IMR-90 (cell line): ENCODE results near the gene DLG5. TPM values are rescaled to one million over a fixed set of nuclear protein-coding genes. Genes with fewer than 3 reads are reported as not detected.
A peak's percentile ranks its signal among the peaks of the same experiment; 100 is the strongest.

Source experiments
- ATAC-seq: fragments of 200-7000 bp; cut with Tn5 transposase; 2 replicates; pipeline ENCODE4 v1.9.1; 2020; ENCODE audit warnings: low read depth, mild to moderate bottlenecking, moderate library complexity
- BruUV-seq: library from RNA; stranded (reverse); fragments of 400-500 nt; replicated peaks from 2 replicates; lab custom pipeline; 2021; lab: Mats Ljungman, UMichigan
- CTCF ChIA-PET: fragments of 300-600 bp; formaldehyde crosslinking; extraction: SDS; loops from one replicate; lab custom pipeline; 2021; ENCODE audit warnings: antibody characterized with exemption; lab: Yijun Ruan, JAX
- POLR2A ChIA-PET: fragments of 300-600 bp; sonication (Branson Sonifier 250); formaldehyde crosslinking; loops from one replicate; lab custom pipeline; 2022; ENCODE audit warnings: antibody characterized with exemption; ENCODE audit not compliant: unreplicated experiment; lab: Charles Lee
- DNase-seq: peaks from one replicate; pipeline ENCODE4 v3.0.0; 2013
- H2AFZ ChIP-seq: replicated peaks from 2 replicates; pipeline ENCODE3; 2013; ENCODE audit warnings: low read length, mild to moderate bottlenecking; ENCODE audit not compliant: poor library complexity
- H2AK5ac ChIP-seq: 2 replicates; pipeline ENCODE4 v1.6.1; 2013; ENCODE audit warnings: low read depth, low read length, inconsistent platforms
- H2AK9ac ChIP-seq: replicated peaks from 2 replicates; pipeline ENCODE3; 2013; ENCODE audit warnings: mild to moderate bottlenecking, low read depth, low read length, moderate library complexity; ENCODE audit not compliant: poor library complexity
- H2BK120ac ChIP-seq: 2 replicates; pipeline ENCODE4 v1.6.1; 2013; ENCODE audit warnings: low read depth, low read length, inconsistent platforms
- H2BK15ac ChIP-seq: 3 replicates; pipeline ENCODE4 v1.6.1; 2013; ENCODE audit warnings: low read depth, low read length, inconsistent platforms
- H2BK20ac ChIP-seq: 2 replicates; pipeline ENCODE4 v1.6.1; 2013; ENCODE audit warnings: low read depth, mild to moderate bottlenecking, inconsistent platforms, low read length, moderate library complexity
- H2BK5ac ChIP-seq: 2 replicates; pipeline ENCODE4 v1.6.1; 2013; ENCODE audit warnings: mild to moderate bottlenecking, low read depth, low read length, inconsistent platforms; ENCODE audit not compliant: poor library complexity, severe bottlenecking
- H3K14ac ChIP-seq: replicated peaks from 2 replicates; pipeline ENCODE4 v1.6.1; 2013; ENCODE audit warnings: low read depth, low read length, inconsistent platforms
- H3K18ac ChIP-seq: 2 replicates; pipeline ENCODE4 v1.6.1; 2013; ENCODE audit warnings: low read depth, low read length, control low read depth
- H3K23ac ChIP-seq: 2 replicates; pipeline ENCODE4 v1.6.1; 2013; ENCODE audit warnings: low read depth, low read length, inconsistent platforms
- H3K27ac ChIP-seq: 2 replicates; pipeline ENCODE4 v1.5.1; 2013; ENCODE audit warnings: mild to moderate bottlenecking, control low read depth, low read length; ENCODE audit not compliant: insufficient read depth
- H3K27me3 ChIP-seq: 2 replicates; pipeline ENCODE4 v1.6.1; 2013; ENCODE audit warnings: low read length; ENCODE audit not compliant: control insufficient read depth, insufficient read depth
- H3K36me3 ChIP-seq: 2 replicates; pipeline ENCODE4 v1.6.1; 2013; ENCODE audit warnings: low read length, mixed read lengths; ENCODE audit not compliant: control insufficient read depth, insufficient read depth
- H3K4ac ChIP-seq: 2 replicates; pipeline ENCODE4 v1.6.1; 2013; ENCODE audit warnings: low read depth, low read length, inconsistent platforms
- H3K4me1 ChIP-seq: 2 replicates; pipeline ENCODE4 v1.6.1; 2013; ENCODE audit warnings: low read length, mixed read lengths; ENCODE audit not compliant: control insufficient read depth, insufficient read depth
- H3K4me2 ChIP-seq: 2 replicates; pipeline ENCODE4 v1.6.1; 2013; ENCODE audit warnings: low read depth, mild to moderate bottlenecking, control low read depth, low read length, moderate library complexity
- H3K4me3 ChIP-seq: 2 replicates; pipeline ENCODE4 v1.5.1; 2013; ENCODE audit warnings: low read depth, mild to moderate bottlenecking, control low read depth, low read length, moderate library complexity; ENCODE audit not compliant: insufficient read depth
- H3K56ac ChIP-seq: 2 replicates; pipeline ENCODE4 v1.6.1; 2013; ENCODE audit warnings: low read length, inconsistent platforms; ENCODE audit not compliant: insufficient read depth; ENCODE audit errors: extremely low read depth
- H3K79me1 ChIP-seq, 2 experiments: 2 replicates each; pipeline ENCODE4 v1.6.1; 2013; ENCODE audit warnings: low read length in 2 of 2, inconsistent platforms in 1 of 2, low read depth in 1 of 2
- H3K9ac ChIP-seq: 2 replicates; pipeline ENCODE4 v1.6.1; 2013; ENCODE audit warnings: low read depth, low read length, control low read depth
- H3K9me1 ChIP-seq: 2 replicates; pipeline ENCODE4 v1.6.1; 2013; ENCODE audit warnings: low read length, inconsistent platforms; ENCODE audit not compliant: insufficient read depth
- H3K9me3 ChIP-seq: 2 replicates; pipeline ENCODE4 v1.6.1; 2013; ENCODE audit warnings: low read length; ENCODE audit not compliant: control insufficient read depth, insufficient read depth
- H4K20me1 ChIP-seq: 2 replicates; pipeline ENCODE4 v1.6.1; 2013; ENCODE audit warnings: low read length, inconsistent platforms; ENCODE audit not compliant: insufficient read depth
- H4K5ac ChIP-seq: 2 replicates; pipeline ENCODE4 v1.6.1; 2013; ENCODE audit warnings: mild to moderate bottlenecking, low read depth, low read length, control low read depth
- H4K8ac ChIP-seq, 2 experiments: 2 replicates each; pipeline ENCODE4 v1.6.1; 2013; ENCODE audit warnings: low read depth in 2 of 2, low read length in 2 of 2, control low read depth in 1 of 2, inconsistent platforms in 1 of 2
- H4K91ac ChIP-seq: 2 replicates; pipeline ENCODE4 v1.6.1; 2013; ENCODE audit warnings: low read depth, low read length, inconsistent platforms; ENCODE audit not compliant: insufficient read depth
- BHLHE40 ChIP-seq: fragments of 150-350 bp; IDR thresholded peaks from 2 replicates; pipeline ENCODE4 v1.6.1; 2016; ENCODE audit warnings: mild to moderate bottlenecking, low read depth, low read length
- CEBPB ChIP-seq: IDR thresholded peaks from 2 replicates; pipeline ENCODE4 v1.6.1; 2012; ENCODE audit warnings: low read depth, low read length, improper control_type of control experiment
- CHD1 ChIP-seq: IDR thresholded peaks from 2 replicates; pipeline ENCODE4 v1.6.1; 2012; ENCODE audit warnings: low read depth, low read length, improper control_type of control experiment
- FOS ChIP-seq: fragments of 150-350 bp; IDR thresholded peaks from 2 replicates; pipeline ENCODE4 v1.6.1; 2016; ENCODE audit warnings: low read depth, low read length
- MAZ ChIP-seq: IDR thresholded peaks from 2 replicates; pipeline ENCODE4 v1.6.1; 2012; ENCODE audit warnings: low read depth, mild to moderate bottlenecking, low read length, improper control_type of control experiment, moderate library complexity, borderline replicate concordance
- MXI1 ChIP-seq: IDR thresholded peaks from 2 replicates; pipeline ENCODE4 v1.6.1; 2012; ENCODE audit warnings: low read depth, mild to moderate bottlenecking, low read length, moderate library complexity, borderline replicate concordance
- NFE2L2 ChIP-seq: fragments of 150-350 bp; IDR thresholded peaks from 2 replicates; pipeline ENCODE4 v1.6.1; 2016; ENCODE audit warnings: low read depth, mild to moderate bottlenecking, low read length
- RFX5 ChIP-seq: IDR thresholded peaks from 2 replicates; pipeline ENCODE4 v1.8.0; 2012; ENCODE audit warnings: low read depth, mild to moderate bottlenecking, low read length, moderate library complexity
- SMC3 ChIP-seq: fragments of 150-350 bp; IDR thresholded peaks from 2 replicates; pipeline ENCODE4 v1.6.1; 2016; ENCODE audit warnings: low read depth, mild to moderate bottlenecking, antibody characterized with exemption, low read length, moderate library complexity
- USF2 ChIP-seq: fragments of 150-350 bp; IDR thresholded peaks from 2 replicates; pipeline ENCODE4 v1.6.1; 2017; ENCODE audit warnings: mild to moderate bottlenecking, antibody characterized with exemption, low read length, low read depth
- WGBS, 2 experiments: methylation state at CpG; one replicate each; pipeline versions ENCODE4 v1.1.5 to v1.1.7; 2013; ENCODE audit warnings: missing lambda C conversion rate in 2 of 2; ENCODE audit not compliant: insufficient read length in 1 of 2; ENCODE audit errors: extremely low coverage in 2 of 2; 5-methylcytosine and 5-hydroxymethylcytosine counted together
- dilution Hi-C: fragments of 300-500 bp; cut with HindIII; formaldehyde crosslinking; loops from one replicate; pipeline ENCODE4 v1.14.3; 2018; ENCODE audit warnings: low sequenced_read_pairs; ENCODE audit not compliant: unreplicated experiment
- in situ Hi-C: fragments of 300-500 bp; cut with MboI; formaldehyde crosslinking; loops from 3 replicates; pipeline ENCODE4 v1.14.3; 2019; ENCODE audit warnings: low sequenced_read_pairs, inconsistent platforms, mixed read lengths
- intact Hi-C: fragments of 100-400 bp; cut with micrococcal nuclease; formaldehyde crosslinking; loops from 2 replicates; pipeline ENCODE4 v1.10.0; 2022
- polyA plus RNA-seq, 3 experiments: library from polyadenylated mRNA; depleted of rRNA; stranded (reverse); fragments of >200 nt; gene quantifications; 2 replicates each; pipeline ENCODE4 v1.2.3, GENCODE V29; 2012; ENCODE audit warnings: low replicate concordance in 1 of 3
- total RNA-seq: library from RNA; depleted of rRNA; stranded (reverse); fragments of >200 nt; gene quantifications from 2 replicates; pipeline ENCODE4 v1.2.3, GENCODE V29; 2012

Gene DLG5
- total and polyA plus RNA-seq, 2 of the 4 experiments (the other 2 are of a cell fraction), result 12.7 to 28.7 TPM

GRCh38 chr10:77801474-77802161 lies 124.9 kb downstream of the DLG5 start:
- peaks cover 12% of the 10 kb centered on the region; the same call in 1 of the 2 replicates for H4K20me1 ChIP-seq
- no peak overlapping the region for H3K18ac ChIP-seq
- H3K9me3 ChIP-seq, result no peaks in the 10 kb centered on the region
- POLR2A ChIA-PET, result no interaction called here
- peaks cover 36% of the 10 kb centered on the region for H3K9me1 ChIP-seq
- H3K4me2 ChIP-seq, result no peak overlapping the region
- peaks cover 12 to 53% of the 10 kb centered on the region in 2 experiments; a peak in 3 of 4 replicates for H3K79me1 ChIP-seq
- H3K36me3 ChIP-seq, result peaks cover 53% of the 10 kb centered on the region
- no peak overlapping the region for H4K5ac ChIP-seq
- H2AFZ ChIP-seq, result no peak overlapping the region
- H2AK9ac ChIP-seq, result peak overlapping the region; percentile 20
- no peak overlapping the region; the same call in 1 of the 2 replicates for H2AK5ac ChIP-seq
- no peak overlapping the region for H3K27ac ChIP-seq
- no TSS peak for BruUV-seq
- TF ChIP-seq CEBPB, result peak; percentile 53; the same call in 1 of the 2 replicates
- TF ChIP-seq BHLHE40, result no peak
- no peak for TF ChIP-seq NFE2L2
- TF ChIP-seq USF2, result no peak
- TF ChIP-seq MXI1, result no peak
- TF ChIP-seq RFX5, result no peak
- no peak for TF ChIP-seq CHD1
- 0 out of 2 replicates have a peak, but pooled peaks have one; percentile 7 for TF ChIP-seq FOS
- no peak for TF ChIP-seq MAZ
- no peak for TF ChIP-seq SMC3
- peaks cover 5% of the 10 kb centered on the region for H3K4me1 ChIP-seq
- H2BK15ac ChIP-seq, result no peak overlapping the region
- dilution Hi-C loops, result no loop called here
- H2BK5ac ChIP-seq, result no peak overlapping the region
- H3K56ac ChIP-seq, result no peak overlapping the region
- H3K4ac ChIP-seq, result peak overlapping the region; percentile 5; the same call in 1 of the 2 replicates
- H3K4me3 ChIP-seq, result no peak overlapping the region
- no peak overlapping the region for H4K8ac ChIP-seq
- in situ Hi-C loops, result no loop called here
- DNase-seq, result peak; percentile 52
- no peak overlapping the region for H3K9ac ChIP-seq
- intact Hi-C loops, result no loop called here
- H2BK20ac ChIP-seq, result no peak overlapping the region
- H3K14ac ChIP-seq, result peak overlapping the region; percentile 46
- H3K23ac ChIP-seq, result 0 out of 2 replicates have a peak overlapping the region, but pooled peaks have one; percentile 13
- no peak overlapping the region for H2BK120ac ChIP-seq
- no peak overlapping the region for H4K91ac ChIP-seq
- 73% methylated on average over 6 of the region's 14 CpGs; no CpG with 5 or more reads in 1 of the 2 experiments for WGBS, 2 experiments
- H3K27me3 ChIP-seq, result no peaks in the 10 kb centered on the region
- CTCF ChIA-PET, result no interaction called here
- no peak for ATAC-seq
